ENCODE measurements around the gene AAK1.
"Not testable (repeated sequence)": the region's sequence is repeated elsewhere in the genome, so short reads cannot be mapped to it uniquely, and the experiment has no call there.

The AAK1 gene

GRCh38 chr2:69449906-69450305 is 193.6 kb downstream of the AAK1 start:
- DNase-seq (ENCODE audit: low spot score) = no peak

DNA sequence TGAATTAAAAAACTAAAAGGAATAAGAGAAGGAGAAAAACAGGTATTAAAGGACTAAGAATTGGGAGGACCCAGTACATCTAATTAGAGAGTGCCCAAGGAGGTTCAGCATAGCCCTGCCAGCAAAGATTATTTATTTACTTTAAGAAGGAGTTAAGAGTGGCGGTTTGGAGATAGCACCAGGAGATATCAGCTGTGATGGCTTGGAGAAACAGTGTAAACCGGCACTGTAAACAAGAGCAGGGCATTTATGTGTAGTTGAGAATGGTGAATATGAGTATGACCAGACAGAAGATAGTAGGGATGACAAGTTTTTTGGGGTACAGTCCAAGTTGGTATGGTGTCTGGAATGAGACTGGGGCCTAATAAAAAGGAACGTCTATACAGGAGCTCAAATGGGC is 199.9 kb downstream of the AAK1 start:
- DNase-seq (ENCODE audit: low spot score) = not testable (repeated sequence)

GRCh38 chr2:69439499-69439898 is 204.0 kb downstream of the AAK1 start:
- DNase-seq (ENCODE audit: low spot score) = not testable (repeated sequence)

- DNase-seq (ENCODE audit: low spot score) = no peak
Observed at GRCh38 chr2:69438580-69438979, 205.0 kb downstream of the AAK1 start.

DNA sequence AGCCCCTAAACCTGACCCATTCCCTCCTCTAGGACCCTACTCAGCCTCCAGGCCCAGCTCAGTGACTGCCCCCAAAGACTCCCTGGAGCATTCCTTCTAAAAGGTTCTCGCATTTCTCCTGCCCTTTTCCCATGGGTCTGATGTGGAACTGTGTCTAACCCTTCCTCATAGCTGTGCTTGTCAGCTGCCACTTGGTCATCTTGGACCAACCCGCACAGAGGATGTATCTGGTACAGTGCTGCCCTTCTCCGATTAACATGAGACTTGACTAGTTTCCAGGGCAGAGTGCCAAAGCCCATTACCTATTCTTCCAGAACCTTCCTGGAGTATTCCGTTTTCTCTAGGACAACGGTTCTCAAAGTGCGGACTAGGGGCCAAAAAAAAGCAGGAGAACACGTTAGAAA is 205.8 kb downstream of the AAK1 start:
- DNase-seq (ENCODE audit: low spot score) = no peak

DNA sequence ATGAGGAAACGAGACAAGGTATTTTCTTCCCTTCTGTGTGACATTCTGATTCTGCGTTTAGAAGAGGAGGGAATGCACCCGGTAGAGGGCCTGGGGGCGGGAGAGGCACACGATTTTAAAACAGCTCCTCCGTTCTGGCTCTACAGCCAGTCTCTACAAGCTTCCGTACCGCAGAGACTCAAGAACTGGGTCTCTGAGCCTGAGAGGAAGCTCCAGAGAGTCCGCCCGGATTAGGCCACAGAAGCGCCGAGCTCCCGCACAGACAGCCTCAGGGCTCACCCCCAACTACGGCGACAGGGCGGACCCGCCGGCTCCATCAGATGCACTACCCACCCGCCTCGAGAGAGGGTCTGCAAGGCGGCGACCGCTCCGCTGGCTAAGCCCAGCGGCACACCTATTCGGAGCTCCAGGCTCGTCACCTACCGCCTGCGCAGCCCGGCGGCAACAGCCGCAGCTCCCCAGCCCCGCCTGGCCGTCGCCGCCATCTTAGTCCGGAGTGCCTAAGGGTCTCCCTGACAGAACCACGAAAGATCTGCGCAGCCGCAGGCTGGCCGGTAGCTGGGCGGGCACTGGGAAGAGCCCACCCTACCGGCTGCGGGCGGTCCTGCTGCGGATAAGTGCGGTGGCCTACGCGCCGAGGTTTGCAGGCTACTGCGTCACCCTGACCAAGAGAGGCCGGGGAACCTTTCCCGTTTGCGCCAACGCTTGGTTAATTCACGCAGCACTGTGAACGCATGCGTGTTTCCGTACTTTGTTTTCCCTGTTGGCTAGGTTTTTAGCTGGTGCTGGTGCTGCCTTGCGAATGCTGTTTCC is 206.4 kb downstream of the AAK1 start, which contains the start of gene NFU1:
Gene NFU1, minus strand, starts transcription at position 498 of the 813 bp plus-strand sequence. Its CDS starts 13 bp downstream, at position 485.
- peak; percentile 99 for DNase-seq (ENCODE audit: low spot score)

DNA sequence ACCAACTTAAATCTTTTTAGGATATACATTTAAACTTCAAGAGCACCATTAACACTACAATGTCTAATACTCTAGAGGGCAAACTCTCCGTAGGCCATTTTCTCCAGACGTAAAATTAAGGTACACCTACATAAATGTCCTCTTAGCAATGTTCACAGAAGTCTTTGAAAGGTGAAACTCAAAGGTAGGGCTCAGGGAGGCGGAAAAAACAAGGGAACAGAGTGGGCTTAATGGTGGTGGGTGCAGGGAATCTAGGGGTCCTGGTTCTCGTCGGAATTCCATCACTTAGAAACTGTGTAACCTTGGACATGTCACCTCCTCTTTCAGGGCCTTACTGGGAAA is 207.0 kb downstream of the AAK1 start:
- no peak for DNase-seq (ENCODE audit: low spot score)

DNA sequence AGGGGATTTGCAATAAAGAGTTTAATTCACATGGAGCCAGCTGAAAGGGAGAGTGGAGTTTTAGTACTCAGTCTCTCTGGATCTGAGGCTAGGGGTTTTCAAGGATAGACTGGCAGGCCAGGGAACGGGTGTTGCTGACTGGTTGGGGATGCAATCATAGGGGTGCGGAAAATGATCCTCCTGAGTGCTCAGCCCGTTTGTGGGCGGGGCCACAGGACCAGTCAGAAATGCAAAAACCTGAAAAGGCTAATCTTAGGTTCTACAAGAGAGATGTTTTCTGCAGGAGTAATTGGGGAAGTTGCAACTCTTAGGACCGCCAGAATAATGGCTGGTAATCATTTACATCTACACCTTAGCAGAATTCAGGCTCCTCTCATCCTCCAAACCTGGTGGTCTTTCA is 208.8 kb downstream of the AAK1 start:
- no peak for DNase-seq (ENCODE audit: low spot score)

DNA sequence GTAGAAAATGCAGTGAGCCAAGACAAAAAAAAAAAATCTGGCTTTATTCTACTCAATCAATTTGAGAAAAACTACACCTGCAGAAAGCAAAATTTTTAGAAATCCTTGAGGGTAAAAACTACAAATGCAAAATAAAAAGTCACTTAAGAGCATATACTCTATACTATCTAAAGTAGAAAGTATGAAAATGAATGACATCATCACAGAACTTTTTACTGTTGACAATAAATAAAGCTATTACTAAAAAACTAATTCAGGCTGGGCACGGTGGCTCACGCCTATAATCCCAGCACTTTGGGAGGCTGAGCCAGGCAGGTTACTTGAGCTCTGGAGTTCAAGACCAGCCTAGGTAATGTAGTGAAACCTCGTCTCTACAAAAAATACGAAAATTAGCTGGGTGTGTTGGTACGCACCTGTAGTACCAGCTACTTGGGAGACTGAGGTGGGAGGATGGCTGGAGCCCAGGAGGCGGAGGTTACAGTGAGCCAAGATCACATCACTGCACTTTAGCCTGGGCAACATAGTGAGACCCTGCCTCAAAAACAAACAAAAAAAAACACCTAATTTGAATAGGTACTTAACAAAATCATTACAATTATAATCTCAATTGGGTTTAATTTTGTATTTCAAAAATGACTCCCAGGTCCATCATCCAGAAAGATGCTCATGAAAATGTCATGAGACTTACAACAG is 213.9 kb downstream of the AAK1 start:
- no peak for DNase-seq (ENCODE audit: low spot score)

DNA sequence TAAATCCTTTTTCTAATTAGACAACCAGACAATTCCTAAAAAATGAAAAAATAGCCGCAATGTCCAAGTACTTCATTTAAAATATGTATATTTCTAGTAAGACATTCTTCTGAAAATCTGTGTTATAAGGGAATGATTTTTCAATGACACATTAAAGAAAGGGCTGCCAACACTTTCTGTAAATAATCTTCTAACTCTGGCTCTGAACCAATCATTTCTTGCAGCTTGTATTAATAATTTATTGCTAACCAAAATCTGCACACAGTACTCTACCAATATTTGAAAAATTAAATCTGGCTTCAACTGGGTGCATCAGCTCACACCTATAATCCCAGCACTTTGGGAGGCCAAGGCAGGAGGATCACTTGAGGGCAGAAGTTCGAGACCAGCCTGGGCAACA is 214.6 kb downstream of the AAK1 start:
- DNase-seq (ENCODE audit: low spot score) = no peak

- DNase-seq (ENCODE audit: low spot score) = no peak
Observed at GRCh38 chr2:69424419-69424818, 219.1 kb downstream of the AAK1 start.

DNA sequence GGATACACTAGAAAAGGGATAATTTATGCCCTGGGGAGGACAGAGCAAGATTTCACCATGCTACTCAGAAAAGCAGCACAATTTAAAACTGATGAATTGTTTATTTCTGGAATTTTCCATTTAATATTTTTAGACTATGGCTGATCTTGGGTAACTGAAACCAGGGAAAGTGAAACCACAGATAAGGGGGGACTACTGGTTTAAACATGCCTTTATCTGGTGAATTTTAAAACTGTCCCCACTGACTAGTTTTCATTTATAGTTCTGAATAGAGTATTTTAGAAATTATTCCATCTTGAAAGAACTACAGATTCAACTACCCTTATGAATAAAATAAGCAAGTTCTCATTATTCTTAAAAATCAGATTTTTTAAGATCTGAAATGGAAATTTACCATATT is 221.3 kb downstream of the AAK1 start:
- DNase-seq (ENCODE audit: low spot score) = no peak

- DNase-seq (ENCODE audit: low spot score) = not testable (repeated sequence)
Observed at GRCh38 chr2:69419111-69419510, 224.4 kb downstream of the AAK1 start.

DNA sequence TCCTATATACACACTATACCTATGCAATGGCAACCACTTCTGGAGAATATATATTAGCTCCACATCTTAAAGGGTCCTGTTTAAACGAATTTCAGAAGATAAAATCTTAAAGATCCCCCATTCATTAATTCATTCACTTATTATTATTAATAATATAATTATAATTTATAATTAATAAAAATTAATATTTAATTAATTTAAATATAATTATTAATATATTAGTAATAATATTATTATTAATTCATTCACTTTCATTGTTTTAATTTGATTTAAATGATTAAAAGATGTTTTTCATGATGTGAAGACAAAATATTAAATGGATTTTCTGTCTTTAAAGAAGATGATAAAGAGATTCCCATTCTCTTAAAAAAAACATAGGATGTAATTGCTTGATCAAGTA is 227.4 kb downstream of the AAK1 start:
- DNase-seq (ENCODE audit: low spot score) = no peak

All from GM03348 (cell line).